ENCODE measurements around the gene RYK.

- peak; percentile 62 for TF ChIP-seq CTCF (IDR thresholded peaks at IDR 0.05; ENCODE audit: borderline replicate concordance, extremely low read depth, low read length, poor library complexity, severe bottlenecking)
- TF ChIP-seq EZH2 (IDR thresholded peaks at IDR 0.05; ENCODE audit: borderline replicate concordance, low read depth, low read length, severe bottlenecking), result no peak
Observed at GRCh38 chr3:134211797-134212196, 38.9 kb downstream of the RYK start.
